Activated naive CD8-positive, alpha-beta T cell (primary cell): ENCODE measurements around the gene OR9Q1.
"Not testable (repeated sequence)": the region's sequence is repeated elsewhere in the genome, so short reads cannot be mapped to it uniquely, and the experiment has no call there.

Experiments
- H3K27ac Mint-ChIP-seq: one replicate; pipeline ENCODE4 v1.8.0; 2021; ENCODE audit warnings: mixed read lengths
- H3K27me3 Mint-ChIP-seq: one replicate; pipeline ENCODE4 v1.8.0; 2021; ENCODE audit warnings: mixed read lengths
- H3K36me3 Mint-ChIP-seq: one replicate; pipeline ENCODE4 v1.8.0; 2021; ENCODE audit warnings: mixed read lengths
- H3K4me1 Mint-ChIP-seq: one replicate; pipeline ENCODE4 v1.8.0; 2021; ENCODE audit warnings: low read depth, mixed read lengths
- H3K4me3 Mint-ChIP-seq: one replicate; pipeline ENCODE4 v1.8.0; 2021; ENCODE audit warnings: mild to moderate bottlenecking, mixed read lengths
- H3K9me3 Mint-ChIP-seq: one replicate; pipeline ENCODE4 v1.8.0; 2021; ENCODE audit warnings: low read depth, mixed read lengths

OR9Q1 gene

DNA sequence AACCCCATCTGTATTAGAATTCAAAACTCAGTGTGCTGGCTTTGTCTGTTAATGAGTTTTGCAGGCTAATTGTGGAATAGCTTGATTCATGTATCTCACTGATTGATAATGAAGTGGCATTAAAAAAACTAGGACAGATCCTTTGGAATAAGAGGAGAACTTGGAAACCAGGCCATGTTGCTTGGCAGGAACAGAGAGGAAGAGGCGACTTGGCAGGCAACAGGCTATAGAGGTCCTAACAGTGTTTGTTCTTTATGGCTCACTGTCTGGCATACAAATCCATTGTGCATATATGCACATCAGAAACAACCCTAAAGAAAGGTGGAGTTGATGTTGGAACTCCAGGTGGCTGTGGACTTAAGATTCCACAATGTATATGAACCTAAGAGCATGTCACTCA, 119.1 kb downstream of the OR9Q1 start:
- no peak overlapping the region for H3K27ac Mint-ChIP-seq
- H3K4me3 Mint-ChIP-seq = no peak overlapping the region
- H3K36me3 Mint-ChIP-seq = no peaks in the 10 kb centered on the region
- H3K9me3 Mint-ChIP-seq = no peaks in the 10 kb centered on the region
- H3K27me3 Mint-ChIP-seq = peaks cover 12% of the 10 kb centered on the region
- H3K4me1 Mint-ChIP-seq = no peaks in the 10 kb centered on the region

DNA sequence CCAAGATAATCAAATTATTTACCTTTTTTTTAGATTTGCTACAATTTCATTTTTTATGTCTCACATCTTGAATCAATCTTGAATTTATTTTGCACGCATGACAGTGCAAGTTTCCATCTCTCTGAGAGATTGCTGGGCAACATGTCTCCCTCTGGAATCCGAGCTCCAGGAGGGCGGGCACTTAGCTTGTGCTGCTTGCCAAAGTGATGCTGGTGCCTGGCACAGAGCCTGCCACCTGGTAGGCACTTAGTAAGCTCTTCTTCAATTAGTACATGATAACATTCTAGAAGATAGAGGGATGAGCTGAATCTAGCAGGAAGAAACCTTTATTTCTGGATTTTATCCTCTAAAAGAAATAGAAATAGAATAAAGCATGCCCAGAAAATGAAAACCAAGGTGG, 129.1 kb downstream of the OR9Q1 start:
- Mint-ChIP-seq H3K4me3 (no peak overlapping the region), H3K27ac (no peak overlapping the region), H3K9me3 (no peaks in the 10 kb centered on the region), H3K27me3 (peaks cover 3% of the 10 kb centered on the region), H3K36me3 (no peaks in the 10 kb centered on the region), H3K4me1 (no peaks in the 10 kb centered on the region)

DNA sequence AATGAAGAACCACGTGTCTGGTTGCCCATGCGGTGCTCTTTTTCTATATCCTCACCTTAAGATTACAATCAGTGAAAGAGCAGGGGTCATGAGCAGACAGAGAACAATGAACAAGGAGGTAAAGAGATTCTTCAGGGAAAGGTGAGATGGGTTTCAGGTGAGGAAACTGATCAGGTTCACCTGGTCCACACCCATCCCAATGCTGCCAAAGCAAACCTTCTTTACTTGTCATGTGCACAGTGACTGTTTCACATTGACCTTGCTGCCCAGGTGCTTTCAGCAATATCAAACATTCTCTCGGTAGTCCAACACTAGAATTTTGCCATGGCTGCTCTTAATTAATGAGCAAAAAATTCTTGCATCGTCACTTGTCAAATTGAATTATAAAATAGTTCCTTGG, 140.7 kb downstream of the OR9Q1 start:
- Mint-ChIP-seq H3K4me1 (no peaks in the 10 kb centered on the region), H3K9me3 (peaks cover 2% of the 10 kb centered on the region), H3K36me3 (peaks cover 2% of the 10 kb centered on the region), H3K27ac (no peak overlapping the region), H3K4me3 (no peak overlapping the region), H3K27me3 (peaks cover 5% of the 10 kb centered on the region)

DNA sequence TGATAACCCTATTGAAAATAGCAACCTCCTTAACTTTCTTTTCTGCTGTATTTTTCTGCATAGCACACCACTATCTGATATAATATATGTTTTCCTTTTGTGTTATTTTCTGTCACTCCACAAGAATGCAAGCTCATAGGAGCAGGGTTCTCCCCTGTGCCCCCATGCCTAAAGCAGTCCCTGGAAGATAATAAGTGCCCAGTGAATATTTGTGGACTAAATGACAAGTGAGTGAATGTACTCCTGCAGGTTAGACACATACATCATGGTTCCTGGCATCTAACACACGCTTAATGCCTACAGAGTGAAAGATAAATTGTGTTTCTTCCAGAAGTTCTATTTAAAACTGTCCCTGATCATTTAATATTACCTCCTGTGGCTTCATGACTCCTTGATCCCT, 141.3 kb downstream of the OR9Q1 start:
- Mint-ChIP-seq H3K9me3 (no peaks in the 10 kb centered on the region), H3K4me3 (no peak overlapping the region), H3K27me3 (peaks cover 5% of the 10 kb centered on the region), H3K4me1 (no peaks in the 10 kb centered on the region), H3K36me3 (no peaks in the 10 kb centered on the region), H3K27ac (no peak overlapping the region)

DNA sequence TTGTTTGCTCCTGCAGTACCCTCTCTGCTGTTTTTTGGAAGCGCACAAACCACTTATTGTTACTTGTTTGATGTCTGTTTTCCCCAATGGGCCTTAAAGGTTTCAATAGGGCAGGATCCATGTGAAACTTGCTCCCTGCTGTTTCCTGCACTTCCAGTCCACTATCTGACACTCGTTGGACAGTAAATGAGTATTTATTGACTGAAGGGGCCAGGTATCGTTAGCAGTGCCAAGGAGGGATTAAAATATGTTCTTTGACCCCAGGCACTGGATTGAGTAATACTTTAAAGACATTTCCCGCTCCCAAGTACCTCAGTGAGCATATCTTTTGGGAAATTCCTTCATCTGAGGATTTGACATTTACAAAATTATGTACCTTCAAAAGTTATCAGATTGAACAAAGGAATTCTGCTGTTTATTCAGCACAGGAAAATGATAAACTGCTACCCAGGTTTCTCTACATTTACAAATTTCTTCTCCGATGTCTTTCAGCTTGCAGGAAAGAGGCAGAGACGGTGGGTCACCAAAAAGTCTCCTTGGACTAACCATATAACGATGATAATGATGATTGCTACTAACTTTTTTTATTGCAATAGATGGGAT, 141.9 kb downstream of the OR9Q1 start:
- Mint-ChIP-seq H3K4me1 (no peaks in the 10 kb centered on the region), H3K36me3 (no peaks in the 10 kb centered on the region), H3K27ac (no peak overlapping the region), H3K9me3 (no peaks in the 10 kb centered on the region), H3K27me3 (peaks cover 5% of the 10 kb centered on the region), H3K4me3 (no peak overlapping the region)

DNA sequence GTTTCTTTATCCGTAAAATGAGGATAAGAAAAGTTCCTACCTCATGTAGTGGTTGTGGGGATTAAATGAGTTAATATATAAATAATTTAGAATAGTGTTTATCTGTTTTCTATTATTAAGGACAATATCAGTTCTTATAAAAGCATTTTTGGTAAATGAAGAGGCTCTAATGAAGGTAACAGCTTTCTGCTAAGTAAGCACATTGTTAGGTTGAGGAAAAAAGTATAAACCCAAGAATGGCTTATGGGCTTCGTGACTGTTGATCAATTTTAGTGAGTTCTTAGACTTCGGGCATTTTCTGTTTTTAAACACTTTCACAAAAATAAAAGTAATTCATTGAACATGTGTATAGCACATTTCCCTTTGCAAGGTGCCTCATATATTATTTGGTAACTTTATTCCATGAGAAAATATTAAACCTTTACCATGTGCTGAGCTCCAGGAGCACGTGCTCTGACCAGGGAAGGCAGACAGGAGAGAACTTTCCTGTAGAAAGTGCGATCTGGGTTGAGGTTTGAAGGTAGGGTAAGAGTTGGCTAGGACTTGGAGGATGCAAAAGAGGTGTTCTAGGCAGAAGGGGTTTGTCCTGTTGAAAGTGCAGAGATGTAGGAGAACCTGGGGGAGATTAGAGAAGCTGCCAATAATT, 153.9 kb downstream of the OR9Q1 start:
- Mint-ChIP-seq H3K4me1 (no peaks in the 10 kb centered on the region), H3K36me3 (no peaks in the 10 kb centered on the region), H3K27me3 (peaks cover 13% of the 10 kb centered on the region), H3K9me3 (no peaks in the 10 kb centered on the region), H3K27ac (no peak overlapping the region), H3K4me3 (no peak overlapping the region)

DNA sequence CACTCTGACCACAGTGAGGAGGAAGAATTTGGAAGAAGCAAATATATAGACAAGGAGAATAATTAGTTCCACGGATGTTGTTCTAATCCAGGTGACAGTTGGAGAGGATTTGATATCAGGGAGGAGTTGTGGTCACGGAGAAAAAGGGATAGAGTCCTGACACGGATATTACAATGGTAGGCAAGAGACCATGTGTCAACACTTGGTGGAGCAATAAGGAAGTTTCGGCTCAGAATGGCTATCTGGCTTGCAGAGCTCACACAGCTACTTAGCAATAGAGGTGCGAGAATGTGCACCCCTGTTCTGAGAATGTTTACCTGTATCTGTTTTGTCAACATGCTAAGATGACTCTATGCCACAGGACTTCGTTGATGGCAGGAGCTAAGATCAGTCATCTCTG, 154.8 kb downstream of the OR9Q1 start:
- Mint-ChIP-seq H3K4me1 (no peaks in the 10 kb centered on the region), H3K36me3 (no peaks in the 10 kb centered on the region), H3K27ac (no peak overlapping the region), H3K4me3 (no peak overlapping the region), H3K9me3 (no peaks in the 10 kb centered on the region), H3K27me3 (peaks cover 13% of the 10 kb centered on the region)

DNA sequence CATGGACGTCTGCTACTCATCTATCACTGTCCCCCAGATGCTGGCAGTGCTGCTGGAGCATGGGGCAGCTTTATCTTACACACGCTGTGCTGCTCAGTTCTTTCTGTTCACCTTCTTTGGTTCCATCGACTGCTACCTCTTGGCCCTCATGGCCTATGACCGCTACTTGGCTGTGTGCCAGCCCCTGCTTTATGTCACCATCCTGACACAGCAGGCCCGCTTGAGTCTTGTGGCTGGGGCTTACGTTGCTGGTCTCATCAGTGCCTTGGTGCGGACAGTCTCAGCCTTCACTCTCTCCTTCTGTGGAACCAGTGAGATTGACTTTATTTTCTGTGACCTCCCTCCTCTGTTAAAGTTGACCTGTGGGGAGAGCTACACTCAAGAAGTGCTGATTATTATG, 156.0 kb downstream of the OR9Q1 start:
- Mint-ChIP-seq H3K4me1 (no peaks in the 10 kb centered on the region), H3K27ac (no peak overlapping the region), H3K9me3 (no peaks in the 10 kb centered on the region), H3K36me3 (no peaks in the 10 kb centered on the region), H3K27me3 (peaks cover 13% of the 10 kb centered on the region), H3K4me3 (no peak overlapping the region)

DNA sequence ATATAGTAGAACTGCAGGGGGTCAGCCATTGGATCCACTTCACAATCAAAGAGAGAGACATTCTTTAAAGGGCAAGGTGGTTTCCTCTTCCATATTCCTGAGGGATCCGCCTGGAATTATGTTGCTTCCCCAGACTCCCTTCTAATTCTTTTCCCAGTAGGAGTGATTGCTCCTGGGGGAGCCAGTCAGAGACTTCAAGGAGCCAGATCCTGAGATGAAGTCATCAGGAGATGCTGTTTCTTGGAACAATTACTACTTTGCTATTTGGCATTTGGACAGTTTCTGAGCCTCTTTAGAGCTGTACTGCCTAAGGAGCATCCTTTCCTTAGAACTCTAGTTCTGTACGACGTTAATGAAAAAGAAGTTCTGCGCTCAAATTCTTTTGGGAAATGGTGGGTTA, 163.3 kb downstream of the OR9Q1 start:
- no peaks in the 10 kb centered on the region for H3K36me3 Mint-ChIP-seq
- H3K4me3 Mint-ChIP-seq = no peak overlapping the region
- H3K27ac Mint-ChIP-seq = no peak overlapping the region
- H3K9me3 Mint-ChIP-seq = no peaks in the 10 kb centered on the region
- no peaks in the 10 kb centered on the region for H3K27me3 Mint-ChIP-seq
- no peaks in the 10 kb centered on the region for H3K4me1 Mint-ChIP-seq

DNA sequence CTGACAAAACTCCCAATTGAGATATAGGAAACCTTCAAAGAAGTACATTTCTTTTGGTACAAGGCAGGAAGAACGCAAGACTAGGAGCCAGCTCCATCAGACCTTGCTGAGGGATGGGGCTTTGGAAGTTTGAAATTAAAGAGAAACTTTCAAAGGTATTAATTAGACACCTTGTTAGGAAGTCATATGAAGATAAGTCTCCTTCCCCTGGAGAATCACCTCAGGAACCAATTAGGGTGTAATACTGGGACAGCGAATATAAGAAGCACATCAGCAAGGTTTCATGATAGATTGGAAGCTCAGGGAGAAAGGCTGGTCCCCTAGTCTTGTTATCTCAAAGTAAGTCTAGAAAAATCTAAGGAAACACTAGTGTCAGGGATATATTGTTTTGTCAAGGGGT, 165.1 kb downstream of the OR9Q1 start, which contains the start of gene OR9Q2:
TSS of gene OR9Q2 (plus strand) at position 301 of the 400 bp plus-strand sequence. CDS start 1,421 bp downstream, outside the sequence.
- no peaks in the 10 kb centered on the region for H3K4me1 Mint-ChIP-seq
- no peaks in the 10 kb centered on the region for H3K36me3 Mint-ChIP-seq
- H3K27me3 Mint-ChIP-seq = no peaks in the 10 kb centered on the region
- H3K27ac Mint-ChIP-seq = no peak within 1 kb of the TSS
- no peak within 1 kb of the TSS for H3K4me3 Mint-ChIP-seq
- no peaks in the 10 kb centered on the region for H3K9me3 Mint-ChIP-seq

DNA sequence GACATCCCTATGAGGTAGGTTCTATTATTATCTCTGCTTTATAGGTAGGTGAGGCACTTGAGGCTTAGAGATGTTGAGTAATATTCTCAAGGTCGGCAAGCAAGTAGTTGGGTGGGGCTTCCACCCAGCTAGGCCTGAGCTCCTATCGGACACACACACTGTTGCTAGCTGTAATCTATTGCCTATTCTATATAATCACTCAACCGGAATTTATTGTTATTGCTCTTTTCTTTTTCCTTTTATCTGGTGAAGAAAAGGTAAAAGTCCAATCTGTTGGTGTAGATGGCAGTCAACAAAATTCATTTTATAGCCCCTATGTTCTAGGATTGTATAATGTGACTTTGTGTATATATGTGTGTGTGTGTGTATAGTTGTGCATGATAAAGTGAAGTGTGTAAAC, 168.5 kb downstream of the OR9Q1 start:
- H3K27ac Mint-ChIP-seq = no peak overlapping the region
- no peaks in the 10 kb centered on the region for H3K4me1 Mint-ChIP-seq
- H3K36me3 Mint-ChIP-seq = no peaks in the 10 kb centered on the region
- H3K4me3 Mint-ChIP-seq = no peak overlapping the region
- H3K9me3 Mint-ChIP-seq = no peaks in the 10 kb centered on the region
- H3K27me3 Mint-ChIP-seq = no peaks in the 10 kb centered on the region

DNA sequence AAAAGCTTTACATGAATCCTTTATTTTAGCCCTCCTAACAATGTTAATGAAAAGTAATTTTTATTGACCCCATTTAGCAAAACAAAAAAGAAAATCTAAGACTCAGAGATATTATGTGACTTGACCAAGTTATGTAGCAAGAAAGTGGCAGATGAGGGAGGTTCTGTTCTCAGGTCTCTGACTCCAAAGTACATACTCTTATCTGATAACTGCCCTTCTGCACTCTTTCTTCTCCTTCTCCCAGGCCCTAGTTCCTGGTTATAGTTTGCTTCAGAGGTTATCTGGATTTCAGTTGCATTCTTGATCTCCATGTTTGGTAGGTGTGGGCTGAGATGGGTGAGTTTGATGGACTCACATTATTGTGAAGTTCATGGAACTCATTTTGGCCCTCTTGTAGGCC, 169.7 kb downstream of the OR9Q1 start:
- Mint-ChIP-seq H3K4me1 (no peaks in the 10 kb centered on the region), H3K36me3 (no peaks in the 10 kb centered on the region), H3K27me3 (no peaks in the 10 kb centered on the region), H3K4me3 (no peak overlapping the region), H3K27ac (no peak overlapping the region), H3K9me3 (no peaks in the 10 kb centered on the region)

DNA sequence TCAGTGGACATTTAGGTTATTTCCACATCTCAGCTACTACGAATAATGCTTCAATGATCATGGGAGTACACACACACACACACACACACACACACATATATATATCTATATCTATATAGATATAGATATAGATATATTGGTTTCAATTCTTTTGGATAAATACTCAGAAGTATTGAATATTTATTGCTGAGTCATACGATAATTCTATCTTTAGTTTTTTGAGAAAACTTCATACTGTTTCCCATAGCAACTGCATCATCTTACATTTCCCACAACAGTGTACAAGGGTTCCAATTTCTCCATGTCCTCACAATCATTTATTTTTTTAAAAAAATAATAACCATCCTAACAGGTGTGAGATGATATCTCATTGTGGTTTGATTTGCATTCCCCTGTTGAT, 172.3 kb downstream of the OR9Q1 start:
- H3K27me3 Mint-ChIP-seq = no peaks in the 10 kb centered on the region
- no peaks in the 10 kb centered on the region for H3K4me1 Mint-ChIP-seq
- no peaks in the 10 kb centered on the region for H3K36me3 Mint-ChIP-seq
- no peaks in the 10 kb centered on the region for H3K9me3 Mint-ChIP-seq
- H3K27ac Mint-ChIP-seq = no peak overlapping the region
- H3K4me3 Mint-ChIP-seq = no peak overlapping the region

DNA sequence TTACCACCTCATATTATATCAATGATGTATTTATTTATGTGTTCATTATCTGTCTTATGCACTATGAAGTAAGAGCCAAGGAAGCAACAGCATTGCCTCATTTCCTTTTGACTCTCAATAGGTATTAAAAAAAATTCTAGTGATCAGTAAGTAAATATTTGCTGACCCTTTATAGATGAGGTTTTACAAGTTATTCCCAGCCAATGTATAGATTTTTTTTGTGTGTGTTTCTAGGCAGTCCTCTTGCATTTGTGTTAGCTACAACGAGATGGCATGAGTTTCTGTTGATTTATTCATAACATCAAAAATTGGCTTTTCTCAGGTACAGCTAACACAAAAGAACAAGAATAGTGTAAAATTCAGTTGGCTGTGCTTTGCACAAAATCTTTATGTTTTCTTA, 175.6 kb downstream of the OR9Q1 start:
- no peak overlapping the region for H3K27ac Mint-ChIP-seq
- no peaks in the 10 kb centered on the region for H3K36me3 Mint-ChIP-seq
- H3K4me1 Mint-ChIP-seq = no peaks in the 10 kb centered on the region
- no peak overlapping the region for H3K4me3 Mint-ChIP-seq
- H3K27me3 Mint-ChIP-seq = peaks cover 5% of the 10 kb centered on the region
- no peaks in the 10 kb centered on the region for H3K9me3 Mint-ChIP-seq

DNA sequence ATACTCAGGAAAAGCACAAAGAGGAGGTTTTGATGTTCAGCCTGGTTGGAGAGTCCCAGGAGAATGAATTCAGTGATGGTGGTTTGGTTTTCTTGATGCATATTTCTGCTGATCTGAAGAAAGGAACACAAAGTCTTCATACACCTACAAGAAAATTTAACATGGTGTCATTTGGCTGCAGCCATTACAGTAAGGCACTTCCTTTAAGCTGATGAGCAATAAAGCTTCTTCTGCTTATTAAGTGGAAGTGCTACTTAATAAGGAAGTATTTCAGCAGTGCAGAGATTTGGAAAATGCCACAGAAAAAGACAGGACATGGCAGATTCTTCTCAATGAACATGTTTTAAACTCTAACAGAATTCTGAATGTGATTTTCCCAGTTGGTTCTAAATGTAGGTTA, 180.4 kb downstream of the OR9Q1 start, which contains the start of gene OR1S2:
TSS of gene OR1S2 (minus strand) at position 101 of the 400 bp plus-strand sequence. CDS start at position 101, 0 bp downstream.
- no peak within 1 kb of the TSS for H3K4me3 Mint-ChIP-seq
- peaks cover 12% of the 10 kb centered on the region for H3K27me3 Mint-ChIP-seq
- H3K36me3 Mint-ChIP-seq = no peaks in the 10 kb centered on the region
- no peaks in the 10 kb centered on the region for H3K9me3 Mint-ChIP-seq
- no peaks in the 10 kb centered on the region for H3K4me1 Mint-ChIP-seq
- no peak within 1 kb of the TSS for H3K27ac Mint-ChIP-seq

DNA sequence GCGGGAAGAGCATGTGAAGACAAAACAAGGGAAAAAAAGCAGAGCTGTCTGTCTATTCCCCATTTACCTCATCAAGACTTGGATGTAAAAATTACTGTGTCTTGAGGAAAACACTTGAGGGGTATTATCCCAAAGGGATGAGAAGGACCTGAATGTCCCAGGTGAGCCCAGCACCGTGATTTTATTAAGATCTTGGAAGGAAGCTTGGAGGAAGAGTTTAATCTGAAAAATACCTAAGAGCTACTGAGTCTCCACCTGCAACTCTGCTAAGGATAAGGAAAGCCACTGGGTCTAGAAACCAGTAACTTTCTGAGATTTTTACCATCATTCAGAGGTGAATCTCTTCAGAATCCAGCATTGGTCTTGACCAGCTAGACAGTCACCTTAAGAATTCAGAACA, 188.7 kb downstream of the OR9Q1 start, which contains the start of gene OR1S1:
TSS of gene OR1S1 (plus strand) at position 301 of the 400 bp plus-strand sequence.
- H3K4me1 Mint-ChIP-seq, H3K27me3 Mint-ChIP-seq, H3K36me3 Mint-ChIP-seq, H3K9me3 Mint-ChIP-seq, H3K27ac Mint-ChIP-seq, H3K4me3 Mint-ChIP-seq: not testable (repeated sequence)
